IPS DF 19.7 (cell line): ENCODE measurements around the gene TATDN3.
"Not testable (repeated sequence)": the region's sequence is repeated elsewhere in the genome, so short reads cannot be mapped to it uniquely, and the experiment has no call there.

Experiments used
- DNase-seq: peaks from one replicate; pipeline ENCODE4 v3.0.0-alpha.2; 2013; ENCODE audit warnings: low read depth, low spot score

Gene TATDN3

DNA sequence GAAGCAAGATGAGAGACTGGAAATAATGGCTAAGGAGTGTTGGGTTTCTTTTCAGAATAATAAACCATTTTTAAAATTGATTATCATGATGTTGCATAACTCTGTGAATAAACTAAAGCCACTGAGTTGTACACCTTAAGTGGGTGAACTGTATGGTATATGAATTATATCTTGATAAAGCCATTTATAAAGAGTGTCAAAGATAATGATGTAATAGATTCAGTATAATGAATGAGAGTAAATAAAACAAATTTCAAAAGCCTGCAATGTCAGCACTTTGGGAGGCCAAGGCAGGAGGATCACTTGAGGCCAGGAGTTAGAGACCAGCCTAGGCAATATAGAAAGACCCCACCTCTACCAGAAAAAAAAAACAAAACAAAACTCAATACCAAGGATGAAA is 16.5 kb upstream of the TATDN3 start:
- no peak for DNase-seq

GRCh38 chr1:212777151-212777550 is 14.5 kb upstream of the TATDN3 start:
- DNase-seq = no peak

GRCh38 chr1:212779086-212779485 is 12.6 kb upstream of the TATDN3 start:
- DNase-seq = not testable (repeated sequence)

DNA sequence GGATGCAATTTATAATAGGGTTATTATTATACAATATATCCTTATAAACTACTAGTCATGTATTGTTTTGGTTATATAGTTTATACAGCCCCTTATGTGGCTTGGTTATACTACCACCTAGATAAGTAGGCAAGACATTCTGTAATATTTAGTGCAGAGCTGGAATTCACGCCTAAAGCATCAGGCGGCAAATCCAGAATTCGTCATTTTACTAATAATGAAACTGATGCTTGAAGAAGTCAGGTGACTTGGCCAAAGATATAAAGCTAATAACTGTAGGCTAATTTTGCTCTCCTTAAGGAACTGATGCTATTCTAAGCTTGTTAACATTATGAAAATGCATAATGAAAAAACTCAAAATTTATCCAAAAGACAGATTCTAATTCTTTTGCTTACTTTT is 10.9 kb upstream of the TATDN3 start:
- no peak for DNase-seq

- no peak for DNase-seq
These were observed 10.5 kb upstream of the TATDN3 start for GRCh38 chr1:212781225-212781624.

- DNase-seq = no peak
These were observed 9.1 kb upstream of the TATDN3 start for GRCh38 chr1:212782422-212783154.

GRCh38 chr1:212783976-212784375 is 7.7 kb upstream of the TATDN3 start:
- DNase-seq = no peak

DNA sequence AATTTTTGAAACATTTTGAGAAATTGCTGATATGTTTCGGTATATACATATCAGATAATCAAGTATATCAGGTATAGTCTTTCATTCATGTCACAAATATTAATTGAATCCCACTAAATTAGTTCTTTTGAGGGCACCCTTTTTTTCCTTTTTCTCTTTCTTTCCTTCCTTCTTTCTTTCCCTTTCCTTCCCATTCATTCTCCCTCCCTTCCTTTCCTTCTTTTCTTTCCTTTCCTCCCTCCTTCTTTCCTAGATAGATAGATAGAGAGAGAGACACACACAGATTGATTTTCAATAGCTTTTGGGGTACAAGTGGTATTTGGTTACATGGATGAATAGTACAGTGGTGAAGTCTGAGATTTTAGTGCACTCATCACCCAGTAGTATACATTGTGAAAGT is 5.8 kb upstream of the TATDN3 start:
- DNase-seq = no peak

DNA sequence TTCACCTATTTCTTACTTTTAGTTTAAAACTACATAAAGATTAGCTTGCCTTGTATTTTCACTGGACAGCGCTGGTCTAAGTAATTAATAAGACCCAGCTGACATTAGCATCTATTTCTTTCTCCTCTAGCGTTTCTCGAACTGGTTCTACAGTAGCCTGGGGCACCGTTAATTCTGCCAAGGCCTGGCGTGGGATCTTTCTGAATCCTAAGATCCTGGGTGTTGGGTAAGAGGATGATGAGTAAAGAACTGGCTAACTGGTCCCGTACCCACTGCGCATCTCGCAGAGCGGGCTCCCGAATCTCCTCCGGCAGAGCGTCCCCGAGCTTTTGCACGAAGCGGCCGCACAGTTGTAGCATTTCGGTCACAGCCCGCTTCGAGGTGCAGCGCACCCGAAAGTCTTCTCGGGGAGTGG is 426 bp upstream of the TATDN3 start:
- DNase-seq = no peak

DNA sequence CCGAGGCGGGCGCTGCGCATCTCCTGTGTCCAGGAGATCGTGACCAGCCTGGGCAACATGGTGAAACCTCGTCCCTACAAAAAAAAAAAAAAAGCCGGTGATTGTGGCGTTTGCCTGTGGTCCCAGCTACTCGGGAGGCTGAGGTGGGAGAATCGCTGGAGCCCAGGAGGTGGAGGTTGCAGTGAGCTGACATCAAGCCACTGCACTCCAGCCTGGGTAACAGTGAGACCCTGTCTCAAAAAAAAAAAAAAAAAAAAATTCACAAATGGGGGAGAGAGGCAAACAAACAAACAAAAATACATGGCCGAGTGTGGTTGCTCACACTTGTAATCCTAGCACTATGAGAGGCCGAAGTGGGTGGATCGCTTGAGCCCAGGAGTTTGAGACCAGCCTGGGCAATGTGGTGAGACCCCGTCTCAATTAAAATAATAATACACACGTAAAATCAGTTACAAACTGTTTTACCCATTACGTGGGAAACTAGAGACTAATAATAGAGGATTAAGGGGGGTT is 758 bp downstream of the TATDN3 start:
- no peak for DNase-seq

- no peak for DNase-seq
These were observed 2.9 kb downstream of the TATDN3 start for GRCh38 chr1:212794561-212795014.

DNA sequence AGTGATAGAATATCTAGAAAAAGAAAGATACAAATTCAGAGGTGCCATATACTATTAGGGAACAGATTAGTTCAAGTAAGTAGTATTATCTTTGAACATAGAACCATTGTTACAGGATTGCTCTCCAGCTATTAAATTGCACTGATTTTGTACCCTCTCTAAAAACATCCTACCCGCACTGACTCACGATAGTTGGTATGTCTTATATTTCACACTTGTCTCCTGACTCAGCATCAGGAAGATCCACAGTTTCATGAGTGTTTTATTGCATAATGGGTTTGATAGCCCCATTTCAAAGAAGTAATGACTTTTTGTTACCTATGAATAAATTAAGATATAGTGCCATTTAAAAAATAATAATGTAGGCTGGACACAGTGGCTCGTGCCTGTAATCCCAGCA is 6.0 kb downstream of the TATDN3 start:
- no peak for DNase-seq

- DNase-seq = no peak
These were observed 14.1 kb downstream of the TATDN3 start for GRCh38 chr1:212805767-212806166.

DNA sequence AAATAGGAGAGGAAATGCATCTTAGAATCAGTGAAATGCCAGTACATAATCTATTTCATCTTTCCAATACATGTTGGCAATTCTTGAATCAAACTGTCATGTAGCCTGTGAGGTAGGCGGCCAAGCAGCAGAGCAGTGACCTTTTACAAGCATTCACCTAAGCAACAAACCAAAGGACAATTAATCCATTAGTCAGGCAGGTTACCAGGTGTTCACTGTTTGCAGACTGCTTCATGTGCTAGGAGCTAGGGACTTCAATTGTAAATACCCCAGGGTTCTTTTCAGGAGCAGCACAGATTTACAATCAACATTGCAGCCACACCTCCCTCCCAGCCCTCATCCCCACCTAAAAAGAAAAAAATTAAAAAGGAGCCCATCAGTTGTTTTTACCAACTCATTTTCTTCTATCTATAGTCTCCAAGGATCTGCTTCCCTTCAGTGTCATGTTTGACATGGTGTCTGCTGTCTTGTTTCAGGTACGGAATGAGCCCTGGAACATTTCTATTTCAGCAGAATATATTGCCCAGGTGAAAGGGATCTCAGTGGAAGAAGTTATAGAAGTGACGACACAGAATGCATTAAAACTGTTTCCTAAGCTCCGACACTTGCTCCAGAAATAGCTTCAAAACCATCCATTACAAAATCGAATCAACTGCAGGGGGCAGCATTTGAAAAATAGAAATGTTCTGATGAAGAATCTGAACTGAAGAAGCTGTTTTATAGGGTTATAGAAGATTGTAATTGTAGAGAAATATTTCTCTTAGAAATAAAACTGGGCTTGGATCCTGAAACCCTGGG is 23.0 kb downstream of the TATDN3 start:
- DNase-seq = no peak

GRCh38 chr1:212816567-212817278 is 25.0 kb downstream of the TATDN3 start:
- no peak for DNase-seq

DNA sequence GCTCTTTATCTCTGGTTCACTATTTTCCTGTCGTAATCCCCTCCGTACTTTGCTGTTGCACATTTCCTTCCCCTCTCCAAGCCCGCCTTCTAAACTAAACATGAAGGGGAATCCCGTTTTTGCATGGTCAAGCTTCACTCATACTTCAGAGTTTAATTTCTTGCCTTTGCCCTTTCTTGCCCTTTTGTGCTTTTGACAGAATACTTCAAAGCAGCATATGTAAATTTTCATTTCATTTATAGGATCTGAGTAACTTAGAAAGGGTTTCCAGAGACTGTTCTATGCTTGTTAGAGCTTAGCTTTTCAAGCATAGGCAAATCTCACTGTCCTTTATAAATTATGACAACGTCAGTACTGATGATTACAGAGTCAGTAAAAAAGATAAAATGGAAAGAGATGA is 28.0 kb downstream of the TATDN3 start:
- no peak for DNase-seq

- no peak for DNase-seq
These were observed 29.3 kb downstream of the TATDN3 start for GRCh38 chr1:212820969-212821368.

DNA sequence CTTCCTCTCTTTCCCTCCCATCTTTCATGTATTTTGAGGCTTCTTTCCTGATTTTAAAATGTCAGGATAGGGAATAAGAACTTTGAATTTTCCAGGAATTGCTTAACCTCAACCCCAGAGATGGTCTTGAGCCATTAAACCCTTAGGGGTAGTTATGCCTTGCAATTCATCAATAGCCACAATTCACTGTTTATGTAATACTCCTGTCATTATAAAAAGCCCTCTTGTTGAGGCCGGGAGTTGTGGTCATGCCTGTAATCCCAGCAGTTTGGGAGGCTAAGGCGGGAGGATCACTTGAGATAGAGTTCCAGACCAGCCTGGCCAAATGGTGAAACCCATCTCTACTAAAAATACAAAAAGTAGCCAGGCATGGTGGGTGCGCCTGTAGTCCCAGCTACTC is 31.3 kb downstream of the TATDN3 start:
- DNase-seq = no peak

DNA sequence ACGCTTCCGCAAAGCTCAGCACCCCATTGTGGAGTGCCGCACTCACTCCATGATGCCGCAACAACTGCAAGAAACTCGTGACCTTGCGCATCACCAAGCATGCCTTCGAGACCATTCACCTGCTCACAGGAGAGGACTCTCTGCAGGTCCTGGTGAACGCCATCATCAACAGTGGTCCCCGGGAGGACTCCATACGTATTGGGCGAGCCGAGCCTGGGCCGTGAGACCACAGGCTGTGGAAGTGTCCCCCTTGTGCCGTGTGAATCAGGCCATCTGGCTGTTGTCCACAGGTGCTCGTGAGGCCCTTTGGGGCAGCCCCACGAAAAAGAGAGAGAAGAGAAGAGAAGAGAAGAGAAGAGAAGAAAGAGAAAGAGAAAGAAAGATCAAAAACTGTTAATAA is 32.5 kb downstream of the TATDN3 start:
- no peak for DNase-seq

DNA sequence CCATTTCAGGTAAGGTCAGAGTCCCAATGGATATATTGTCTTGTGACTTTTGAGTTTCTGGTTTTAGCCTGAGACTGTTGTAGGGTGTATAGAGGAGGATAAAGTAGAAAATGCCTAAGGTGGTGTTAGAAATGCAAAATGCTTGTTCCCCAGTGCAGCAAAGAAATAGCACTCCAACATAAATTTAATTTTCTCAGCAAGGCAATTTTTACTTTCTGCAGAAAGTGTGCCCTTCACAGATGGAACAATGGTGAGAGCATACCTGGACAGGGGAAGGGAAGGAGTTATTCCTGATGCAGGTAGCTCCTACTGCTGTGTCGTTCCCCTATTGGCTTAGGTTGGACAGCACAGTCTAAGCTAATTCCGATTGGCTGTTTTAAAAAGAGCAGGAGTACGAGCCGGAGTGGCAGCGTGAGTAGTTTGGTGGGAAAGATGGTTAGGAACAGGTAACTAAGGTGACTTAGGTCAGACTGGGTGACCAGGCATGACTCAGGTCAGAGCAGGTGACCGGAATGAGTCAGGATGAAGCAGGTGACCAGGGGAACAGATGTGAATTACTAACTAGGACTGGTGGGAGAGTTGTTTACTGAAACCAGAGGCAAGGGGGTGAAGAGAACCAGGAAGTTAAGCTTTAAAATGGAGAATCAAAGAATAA is 34.2 kb downstream of the TATDN3 start:
- no peak for DNase-seq

GRCh38 chr1:212827171-212827776 is 35.6 kb downstream of the TATDN3 start:
- DNase-seq = no peak
